ENCODE results near the gene TUBGCP5. TPM values are rescaled to one million over a fixed set of nuclear protein-coding genes. Genes with fewer than 3 reads are reported as not detected.

The TUBGCP5 gene
- total RNA-seq, 1 donor from 2014 or later = 22.6 TPM

- no peak for DNase-seq
These were observed 86.4 kb downstream of the TUBGCP5 start for GRCh38 chr15:22952796-22953579.

- no peak for DNase-seq
These were observed 87.7 kb downstream of the TUBGCP5 start for GRCh38 chr15:22951381-22952280.

- DNase-seq = no peak
These were observed 88.4 kb downstream of the TUBGCP5 start for GRCh38 chr15:22951031-22951380.

GRCh38 chr15:22950256-22950990 lies 88.9 kb downstream of the TUBGCP5 start:
- no peak for DNase-seq

Other genes with a start within 250 kb of the TUBGCP5 start
- 34.4 TPM for gene NIPA2, start 200.9 kb downstream of the TUBGCP5 start, total RNA-seq
- 72.5 TPM for gene CYFIP1, start 59.2 kb downstream of the TUBGCP5 start, total RNA-seq
- not detected for gene GOLGA6L1, start 97.3 kb upstream of the TUBGCP5 start, total RNA-seq